Measurements from ENCODE around the gene SHLD1.
"Not testable (repeated sequence)": the region's sequence is repeated elsewhere in the genome, so short reads cannot be mapped to it uniquely, and the experiment has no call there.

SHLD1 gene

DNA sequence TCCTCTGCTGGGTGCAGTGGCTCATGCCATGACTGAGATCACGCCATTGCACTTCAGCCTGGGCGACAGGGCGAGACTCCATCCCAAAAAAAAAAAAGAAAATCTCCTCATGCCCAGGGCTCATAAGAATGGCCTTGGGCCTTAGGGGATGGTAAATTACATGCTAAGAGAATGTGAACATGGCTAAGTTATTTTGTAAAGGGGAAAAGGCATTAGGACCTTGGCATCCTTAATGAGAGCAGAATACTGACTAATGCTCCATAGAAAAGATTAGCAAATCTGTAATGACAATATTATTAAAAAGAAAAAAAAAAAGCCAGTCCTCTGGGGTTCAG, 12.6 kb upstream of the SHLD1 start:
- DNase-seq: no peak

DNA sequence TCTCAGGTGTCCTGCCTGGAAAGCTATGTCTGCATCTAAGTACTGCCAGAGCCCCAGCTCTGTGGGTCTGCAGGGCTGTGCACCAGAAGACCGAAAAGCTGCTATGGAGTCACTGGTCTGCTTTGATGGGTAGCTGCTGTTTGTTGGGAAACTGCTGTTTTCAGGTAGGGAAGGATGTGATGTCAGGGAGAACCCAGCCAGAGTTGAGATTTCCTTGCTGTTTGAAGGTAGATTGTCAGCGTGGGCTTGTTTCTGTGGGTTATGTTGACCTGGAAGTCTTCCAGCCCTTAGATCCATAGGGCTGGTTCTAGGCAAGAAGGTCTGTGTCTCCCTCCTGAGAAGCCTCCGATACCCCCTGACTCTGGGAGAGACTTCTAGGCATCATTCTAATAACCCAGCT, 12.2 kb upstream of the SHLD1 start:
- DNase-seq: no peak

DNA sequence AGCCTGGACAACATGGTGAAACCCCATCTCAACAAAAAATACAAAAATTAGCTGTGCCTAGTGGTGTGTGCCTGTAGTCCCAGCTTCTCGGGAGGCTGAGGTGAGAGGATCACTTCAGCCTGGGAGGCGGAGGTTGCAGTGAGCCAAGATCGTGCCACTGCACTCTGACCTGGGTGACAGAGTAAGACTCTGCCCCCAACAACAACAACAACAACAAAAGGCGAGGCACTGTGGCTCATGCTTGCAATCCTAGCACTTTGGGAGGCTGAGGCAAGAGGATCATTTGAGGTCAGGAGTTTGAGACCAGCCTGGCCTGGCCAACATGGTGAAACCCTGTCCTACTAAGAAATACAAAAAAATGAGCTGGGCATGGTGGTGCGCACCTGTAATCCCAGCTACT, 9.6 kb upstream of the SHLD1 start:
- DNase-seq: not testable (repeated sequence)

DNA sequence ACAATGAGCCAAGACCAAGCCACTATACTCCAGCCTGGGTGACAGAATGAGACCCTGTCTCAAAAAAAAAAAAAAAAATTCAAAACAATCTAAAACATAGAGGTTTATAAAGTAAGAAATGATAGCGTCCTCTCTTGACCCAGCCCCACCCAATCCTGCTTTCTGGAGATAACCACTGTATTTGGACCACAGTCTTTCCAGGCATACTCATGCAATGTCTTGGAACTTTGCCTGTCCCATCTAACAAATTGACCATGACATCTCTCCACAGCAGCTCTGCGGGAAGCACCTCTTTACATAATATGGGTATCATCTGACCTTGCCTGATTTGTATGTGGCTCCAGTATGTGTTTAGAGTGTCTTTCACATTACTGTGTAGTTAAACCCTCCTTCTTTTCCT, 9.1 kb upstream of the SHLD1 start:
- DNase-seq: no peak

DNA sequence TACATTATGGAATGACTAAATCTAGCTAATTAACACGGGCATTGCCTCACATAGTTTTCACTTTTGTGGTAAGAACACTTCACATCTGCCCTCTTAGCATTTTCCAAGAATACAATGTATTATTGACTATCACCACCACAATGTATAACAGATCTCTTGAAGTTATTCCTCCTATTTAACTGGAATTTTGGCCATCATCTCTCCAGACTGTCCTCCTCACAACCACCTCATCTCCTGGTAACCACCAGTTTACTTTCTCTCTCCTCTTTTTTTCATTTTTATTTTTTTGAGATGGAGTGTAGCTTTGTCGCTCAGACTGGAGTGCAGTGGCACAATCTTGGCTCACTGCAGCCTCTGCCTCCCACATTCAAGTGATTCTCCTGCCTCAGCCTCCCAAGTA, 8.2 kb upstream of the SHLD1 start:
- no peak for DNase-seq

DNA sequence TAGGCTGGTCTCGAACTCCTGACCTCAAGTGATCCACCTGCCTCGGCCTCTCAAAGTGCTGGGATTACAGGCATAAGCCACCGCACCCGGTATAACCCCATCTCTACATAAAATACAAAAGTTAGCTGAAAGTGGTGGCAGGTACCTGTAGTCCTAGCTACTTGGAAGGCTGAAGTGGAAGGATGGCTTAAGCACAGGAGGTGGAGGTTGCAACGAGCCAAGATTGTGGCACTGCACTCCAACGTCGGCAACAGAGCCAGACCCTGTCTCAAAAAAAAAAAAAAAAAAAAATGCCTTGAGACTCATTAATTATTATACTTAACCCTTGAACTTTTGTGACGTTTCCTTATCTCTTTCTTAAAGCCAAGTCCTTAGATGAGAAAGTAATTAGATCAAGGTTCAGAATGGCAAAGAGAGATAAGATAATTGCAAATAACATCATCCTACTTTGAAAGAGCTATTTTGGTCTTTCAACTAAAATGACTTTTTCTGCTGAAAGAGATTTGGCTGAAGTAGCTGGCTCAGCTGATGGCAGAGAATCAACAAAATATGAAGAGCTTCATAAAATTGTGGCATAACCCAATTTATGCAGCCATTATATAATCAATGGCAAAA, 4.7 kb upstream of the SHLD1 start:
- DNase-seq: no peak

DNA sequence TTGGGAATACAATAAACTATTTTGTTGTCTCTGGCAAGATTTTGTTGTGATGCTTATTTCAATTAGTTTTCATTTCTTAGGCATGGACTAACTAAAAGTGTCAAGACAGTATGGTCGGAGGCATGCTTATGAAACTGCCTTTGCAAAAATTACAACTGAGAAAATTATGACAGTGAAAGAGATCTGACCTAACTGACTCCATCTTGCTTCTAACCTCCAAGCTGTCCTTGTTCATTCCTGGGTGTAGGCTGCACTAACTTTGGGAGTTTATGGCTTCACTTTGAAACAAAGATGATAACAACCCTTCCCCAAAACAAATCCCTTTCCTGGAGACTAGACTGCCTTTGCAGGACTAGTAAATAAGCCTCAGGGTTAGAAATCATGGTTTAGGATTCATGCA, 4.1 kb upstream of the SHLD1 start:
- DNase-seq: no peak

DNA sequence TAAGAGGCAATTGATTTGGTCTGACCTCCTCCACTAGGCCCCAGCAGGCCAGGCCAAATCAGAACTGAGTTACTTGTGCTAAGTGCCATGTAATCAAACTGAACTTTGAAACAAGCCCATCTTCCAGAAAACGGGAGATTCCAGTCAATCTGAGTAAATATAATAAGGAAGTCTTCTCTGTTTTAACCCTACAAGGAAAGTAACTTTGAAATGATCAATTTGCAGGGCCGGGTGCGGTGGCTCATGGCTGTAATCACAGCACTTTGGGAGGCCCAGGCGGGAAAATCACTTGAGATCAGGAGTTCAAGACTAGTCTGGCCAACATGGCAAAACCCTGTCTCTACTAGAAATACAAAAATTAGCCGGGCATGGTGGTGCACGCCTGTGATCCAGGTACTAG, 2.0 kb upstream of the SHLD1 start:
- no peak for DNase-seq

DNA sequence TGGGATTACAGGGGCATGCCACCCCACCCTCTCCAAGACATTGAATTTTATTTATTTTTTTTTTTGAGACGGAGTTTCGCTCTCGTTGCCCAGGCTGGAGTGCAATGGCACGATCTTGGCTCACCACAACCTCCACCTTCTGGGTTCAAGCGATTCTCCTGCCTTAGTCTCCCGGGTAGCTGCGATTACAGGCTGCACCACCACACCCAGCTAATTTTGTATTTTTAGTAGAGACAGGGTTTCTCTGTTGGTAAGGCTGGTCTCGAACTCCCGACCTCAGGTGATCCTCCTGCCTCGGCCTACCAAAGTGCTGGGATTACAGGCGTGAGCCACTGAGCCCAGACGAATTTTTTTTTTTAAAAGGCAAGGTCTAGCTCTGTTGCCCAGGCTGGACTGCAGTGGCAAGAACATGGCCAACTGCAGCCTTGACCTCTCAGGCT, 669 bp upstream of the SHLD1 start:
- not testable (repeated sequence) for DNase-seq

DNA sequence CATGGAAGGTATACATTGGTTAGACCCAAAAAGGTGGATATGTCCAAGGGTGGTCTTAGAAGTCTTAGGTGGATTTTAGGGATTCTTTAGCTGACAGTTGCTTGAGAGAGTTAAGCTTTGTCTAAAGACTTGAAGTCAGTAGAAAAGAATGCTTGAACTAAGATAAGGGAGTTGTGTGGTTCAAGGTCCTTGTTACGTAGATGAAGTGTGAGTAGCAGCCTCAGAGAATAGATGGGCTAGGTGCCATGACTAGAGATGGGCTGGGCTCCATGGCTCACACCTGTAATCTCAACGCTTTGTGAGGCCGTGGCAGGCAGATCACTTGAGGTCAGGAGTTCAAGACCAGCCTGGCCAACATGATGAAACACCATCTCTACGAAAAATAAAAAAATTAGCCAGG, 1.7 kb downstream of the SHLD1 start:
- no peak for DNase-seq

DNA sequence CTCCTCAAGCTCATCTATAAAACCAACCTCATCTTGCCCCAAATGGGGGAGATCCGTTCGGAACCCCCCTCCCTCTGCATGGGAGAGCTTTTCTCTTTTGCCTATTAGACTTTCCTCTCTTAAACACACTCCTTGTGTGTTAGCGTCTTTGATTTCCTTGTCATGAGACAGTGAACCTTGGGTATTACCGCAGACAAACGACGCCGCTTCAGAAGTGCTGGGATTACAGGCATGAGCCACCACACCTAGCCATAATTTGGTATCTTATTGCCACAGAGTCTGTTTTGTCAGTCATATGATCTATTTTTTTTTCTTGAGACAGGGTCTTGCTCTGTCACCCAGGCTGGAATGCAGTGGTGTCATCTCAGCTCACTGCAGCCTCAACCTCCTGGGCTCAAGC, 3.6 kb downstream of the SHLD1 start:
- DNase-seq: no peak

DNA sequence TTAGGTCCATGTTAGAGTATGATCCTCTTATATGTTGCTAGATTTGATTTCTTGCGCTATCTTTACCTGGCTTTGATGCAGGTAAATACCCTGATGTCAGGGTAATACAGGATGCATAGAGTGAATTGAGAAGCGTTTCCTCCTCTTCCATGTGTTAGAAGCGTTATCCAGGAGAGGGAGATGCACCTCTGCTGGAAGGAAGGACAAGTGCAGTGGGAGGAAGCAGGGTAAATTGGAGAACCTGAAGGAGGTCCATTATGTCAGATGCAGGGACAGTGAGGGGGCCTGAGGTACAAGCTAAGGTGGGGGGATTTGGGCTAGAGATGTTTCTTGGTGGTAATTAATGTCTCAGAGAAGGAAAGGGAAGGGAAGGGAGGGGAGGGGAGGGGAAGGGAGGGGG, 7.7 kb downstream of the SHLD1 start:
- no peak for DNase-seq

DNA sequence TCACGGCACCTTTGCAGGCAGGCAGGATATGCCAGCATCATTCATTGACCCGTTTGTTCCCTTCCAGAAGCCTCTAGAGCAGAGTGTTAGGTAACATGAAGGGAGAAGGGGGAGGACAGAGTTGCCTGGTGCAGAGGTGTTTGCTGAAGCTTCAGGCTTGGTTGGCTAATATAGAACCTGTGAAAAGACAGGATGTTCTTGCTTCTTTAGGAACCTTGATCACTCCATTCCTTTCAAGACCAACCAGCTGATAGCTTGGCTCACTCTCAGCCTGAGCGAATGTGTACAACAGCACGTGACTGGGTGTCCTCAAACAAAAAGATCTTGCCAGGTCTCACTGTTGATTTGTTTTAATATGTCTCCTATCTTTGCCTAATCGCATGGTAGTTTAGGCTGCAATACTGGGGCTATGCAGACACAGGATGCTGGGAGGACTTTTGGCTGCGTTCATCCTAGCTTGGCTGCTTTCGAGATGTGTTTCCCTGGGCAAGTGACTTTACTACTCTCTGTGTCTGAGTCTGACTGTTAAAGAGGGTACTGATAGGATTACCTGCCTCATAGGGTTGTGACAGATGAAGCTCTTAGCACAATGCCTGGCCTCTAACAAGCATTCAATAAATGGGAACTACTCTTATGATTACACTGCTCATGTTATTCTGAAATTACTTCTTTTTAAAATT, 16.0 kb downstream of the SHLD1 start:
- no peak for DNase-seq

DNA sequence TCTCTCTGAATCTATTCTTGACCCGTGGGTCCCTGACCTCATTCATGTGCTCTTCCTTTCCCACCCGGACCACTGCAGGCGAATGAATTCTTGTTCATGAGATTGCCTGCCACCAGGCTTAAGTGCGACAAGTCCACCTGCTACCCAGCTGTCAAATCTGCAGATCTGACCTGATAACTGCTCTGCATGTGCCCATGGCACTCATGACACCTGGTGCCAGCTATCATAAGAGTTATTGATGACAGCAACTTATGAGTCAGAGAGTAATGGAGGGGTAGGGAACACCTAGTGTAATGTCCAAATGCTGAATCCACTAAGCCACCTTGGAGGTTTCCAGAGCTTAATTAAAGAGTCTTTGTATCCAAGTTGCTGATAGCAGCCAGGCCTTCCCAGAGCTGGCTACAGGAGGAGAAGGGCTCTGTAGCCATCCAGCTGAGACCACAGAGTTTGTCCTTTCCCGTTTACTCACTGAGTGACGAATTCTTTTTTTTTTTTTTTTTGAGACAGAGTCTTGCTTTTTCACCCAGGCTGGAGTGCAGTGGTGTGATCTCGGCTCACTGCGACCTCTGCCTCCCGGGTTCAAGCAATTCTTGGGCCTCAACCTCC, 17.4 kb downstream of the SHLD1 start:
- DNase-seq: no peak

DNA sequence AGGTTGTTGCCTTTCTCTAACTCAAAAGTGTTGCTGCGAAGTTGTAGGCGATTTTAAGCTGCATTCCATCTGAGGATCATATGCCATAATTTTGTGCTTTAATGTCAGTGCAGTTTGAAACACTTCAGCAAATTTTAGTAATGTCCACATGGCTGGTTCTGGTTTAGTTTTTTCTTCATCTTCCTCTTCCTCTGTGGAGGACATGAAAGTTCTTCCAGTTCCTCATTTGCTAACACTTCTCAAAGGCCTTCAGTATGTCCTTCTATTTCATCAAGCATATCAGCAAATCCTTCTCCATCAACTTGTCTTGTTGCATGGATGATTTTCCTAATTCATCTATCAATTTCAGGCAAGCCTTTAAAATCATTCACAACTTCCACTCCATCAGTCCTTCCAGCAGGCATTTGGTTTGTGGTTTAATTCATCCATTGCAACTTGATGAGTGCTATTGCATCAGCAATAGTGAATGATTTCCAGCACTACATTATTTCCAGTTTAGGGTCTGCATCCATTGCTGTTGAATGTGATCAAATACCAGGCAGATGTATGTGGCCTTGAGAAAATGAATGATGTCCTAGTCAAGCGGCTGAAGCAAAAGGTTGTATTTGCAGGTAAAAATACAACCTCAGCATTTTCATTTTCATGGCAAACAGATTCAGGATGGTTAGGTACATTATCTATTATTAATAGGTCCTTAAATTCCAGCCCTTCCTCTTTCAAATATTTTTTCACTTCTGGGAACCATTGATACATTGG, 20.2 kb downstream of the SHLD1 start:
- DNase-seq: no peak

DNA sequence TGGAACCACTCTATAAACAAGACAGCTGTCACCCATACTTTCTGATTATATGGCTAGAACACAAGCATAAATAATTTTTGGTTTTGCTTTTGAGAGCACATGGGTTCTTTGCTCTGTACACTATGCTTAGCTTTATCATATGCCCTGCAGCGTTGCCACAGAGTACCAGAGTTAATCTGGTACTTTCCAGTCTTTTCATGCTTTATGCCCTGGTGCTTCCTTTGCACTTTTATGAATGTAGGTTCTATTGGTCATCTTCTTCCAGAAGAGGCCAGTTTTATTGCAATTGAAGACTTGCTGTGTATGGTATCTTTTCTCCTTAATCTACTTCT, 20.8 kb downstream of the SHLD1 start:
- no peak for DNase-seq

DNA sequence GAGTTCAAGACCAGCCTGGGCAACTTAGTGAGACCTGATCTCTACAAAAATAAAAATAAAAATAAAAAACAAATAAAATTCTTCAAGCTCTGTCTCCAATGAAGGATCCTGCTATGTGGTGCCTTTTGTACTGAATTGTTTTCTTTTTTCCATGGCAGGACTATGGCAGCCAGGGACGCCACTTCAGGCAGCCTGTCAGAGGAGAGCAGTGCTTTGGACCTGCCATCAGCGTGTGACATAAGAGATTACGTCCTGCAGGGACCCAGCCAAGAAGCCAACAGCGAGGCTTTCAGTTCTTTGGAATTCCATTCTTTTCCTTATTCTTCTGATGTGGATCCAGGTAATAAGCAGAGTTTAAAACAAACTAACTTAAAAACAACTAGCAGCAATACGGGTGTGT, 22.5 kb downstream of the SHLD1 start:
- no peak for DNase-seq

DNA sequence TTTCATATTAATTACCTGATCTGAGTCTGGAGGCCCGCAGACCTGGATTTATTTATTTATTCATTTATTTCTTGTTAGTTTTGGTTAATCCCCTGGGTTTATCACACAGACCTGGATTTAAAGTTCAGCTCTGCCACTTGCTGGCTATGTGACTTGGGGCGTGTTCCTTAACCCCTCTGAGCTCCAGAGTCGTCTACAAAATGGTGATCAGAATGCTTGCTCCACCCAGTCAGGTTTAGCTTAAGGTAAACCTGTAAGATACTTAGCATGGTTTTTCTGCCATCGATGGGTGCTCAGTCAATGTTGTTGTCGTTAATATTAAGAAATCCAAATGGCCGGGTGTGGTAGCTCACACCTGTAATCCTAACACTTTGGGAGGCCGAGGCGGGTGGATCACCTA, 23.4 kb downstream of the SHLD1 start:
- DNase-seq: no peak

DNA sequence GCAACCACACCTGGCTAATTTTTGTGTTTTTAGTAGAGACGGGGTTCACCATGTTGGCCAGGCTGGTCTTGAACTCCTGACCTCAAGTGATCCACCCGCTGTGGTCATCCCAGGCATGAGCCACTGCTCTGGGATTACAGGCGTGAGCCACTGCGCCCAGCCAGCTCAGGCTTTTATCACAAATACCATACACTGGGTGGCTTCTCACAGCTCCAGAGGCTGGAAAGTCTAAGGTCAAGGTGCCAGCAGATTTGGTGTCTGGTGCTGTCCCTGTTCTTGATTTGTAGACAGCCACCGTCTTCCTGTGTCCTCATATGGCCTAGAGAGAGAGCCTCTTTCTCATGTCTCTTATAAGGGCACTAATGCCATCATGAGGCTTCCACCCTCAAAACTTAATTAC, 25.9 kb downstream of the SHLD1 start:
- DNase-seq: no peak

DNA sequence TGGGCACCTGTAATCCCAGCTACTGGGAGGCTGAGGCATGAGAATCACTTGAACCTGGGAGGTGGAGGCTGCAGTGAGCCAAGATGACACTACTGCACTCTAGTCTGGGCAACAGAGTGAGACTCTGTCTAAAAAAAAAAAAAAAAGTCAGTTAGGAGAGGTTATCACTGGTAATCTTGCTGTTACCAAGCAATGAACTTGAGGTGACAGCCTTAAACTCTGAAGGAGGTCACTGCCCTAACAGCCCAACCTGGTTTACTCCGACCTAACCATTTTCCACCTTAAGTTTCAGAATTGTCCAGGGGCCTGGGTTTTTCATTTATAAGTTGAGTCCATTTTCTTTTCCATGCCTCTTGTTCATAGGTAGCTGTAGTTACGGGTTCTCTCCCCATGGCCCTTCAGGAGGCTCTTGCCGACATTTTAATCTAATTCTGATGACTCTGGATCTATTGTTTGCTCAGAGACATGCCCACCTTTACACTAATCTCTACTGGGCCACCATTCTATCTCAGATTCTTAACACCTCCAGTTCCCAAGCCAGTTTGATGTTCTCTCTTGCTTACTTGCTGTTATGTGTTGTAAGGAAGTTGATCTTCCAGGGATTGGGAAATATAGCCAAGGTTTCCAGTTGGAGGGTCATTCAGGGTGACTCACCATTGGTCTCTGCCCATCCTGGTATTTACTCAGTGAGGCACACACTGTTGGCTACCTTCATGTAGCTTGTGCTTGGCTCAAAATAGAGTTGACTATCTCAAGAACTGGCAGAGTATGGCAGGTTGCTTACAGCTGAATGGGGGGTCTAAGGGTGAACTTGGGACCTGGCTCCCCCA, 29.1 kb downstream of the SHLD1 start:
- DNase-seq: no peak

DNA sequence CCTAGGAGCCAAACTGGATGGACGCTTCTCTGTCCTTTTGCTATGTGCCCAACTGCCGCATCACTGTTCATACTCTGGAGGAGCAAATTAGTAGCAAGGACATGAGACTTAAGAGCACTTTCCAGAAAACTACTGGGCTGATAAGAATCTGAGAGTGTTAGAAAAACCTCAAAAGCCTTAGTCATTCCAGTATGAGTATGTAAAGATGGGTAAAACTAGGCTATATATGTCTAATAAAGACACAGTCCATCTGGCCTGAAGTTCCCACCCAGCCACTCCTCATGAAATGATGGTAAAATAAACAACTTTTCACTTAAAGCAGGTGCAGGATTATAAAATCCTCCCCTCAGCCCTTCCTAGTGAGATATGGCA, 30.6 kb downstream of the SHLD1 start:
- no peak for DNase-seq

DNA sequence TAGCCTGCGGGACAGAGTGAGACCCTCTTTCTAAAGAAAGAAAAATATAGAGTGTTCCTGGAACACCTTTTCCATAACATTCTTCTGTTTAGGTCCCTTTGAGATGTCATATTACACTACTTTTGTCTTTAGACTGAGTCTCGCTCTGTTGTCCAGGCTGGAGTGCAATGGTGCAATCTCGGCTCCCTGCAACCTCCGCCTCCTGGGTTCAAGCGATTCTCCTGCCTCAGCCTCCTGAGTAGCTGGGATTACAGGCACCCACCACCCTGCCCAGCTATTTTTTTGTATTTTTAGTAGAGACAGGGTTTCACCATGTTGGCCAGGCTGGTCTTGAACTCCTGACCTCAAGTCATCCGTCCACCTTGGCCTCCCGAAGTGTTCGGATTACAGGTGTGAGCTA, 31.2 kb downstream of the SHLD1 start:
- not testable (repeated sequence) for DNase-seq

Data from T-helper 9 cell (primary cell).